Panc1 (cell line): ENCODE results near the gene TWNK.

Source experiments
- CTCF ChIP-seq: fragments of 450-650 bp; IDR thresholded peaks from 2 replicates; pipeline ENCODE4 v1.5.1; 2017; ENCODE audit warnings: mild to moderate bottlenecking
- POLR2AphosphoS5 ChIP-seq: IDR thresholded peaks from 2 replicates; pipeline ENCODE4 v1.6.1; 2012; ENCODE audit warnings: mild to moderate bottlenecking, low read depth, low read length, moderate library complexity

- no peak for TF ChIP-seq CTCF
- no peak for TF ChIP-seq POLR2AphosphoS5
Measured at GRCh38 chr10:101000127-101000914, 13.0 kb downstream of the TWNK start.
